H54 (cell line): ENCODE data around the gene RAB42.
"Not testable (repeated sequence)": the region's sequence is repeated elsewhere in the genome, so short reads cannot be mapped to it uniquely, and the experiment has no call there.

Experiments
- DNase-seq: peaks from one replicate; pipeline ENCODE4 v3.0.0; 2011; ENCODE audit warnings: low spot score, mixed read lengths; ENCODE audit not compliant: insufficient read length
- FAIRE-seq: peaks from 3 replicates; lab custom pipeline; 2011; peaks lifted over from hg19 to GRCh38; lab: Jason Lieb, UNC
- POLR2A ChIP-seq: IDR thresholded peaks from 2 replicates; pipeline ENCODE4 v1.6.1; 2011; ENCODE audit warnings: low read depth, mild to moderate bottlenecking, low read length

The RAB42 gene, protein sequence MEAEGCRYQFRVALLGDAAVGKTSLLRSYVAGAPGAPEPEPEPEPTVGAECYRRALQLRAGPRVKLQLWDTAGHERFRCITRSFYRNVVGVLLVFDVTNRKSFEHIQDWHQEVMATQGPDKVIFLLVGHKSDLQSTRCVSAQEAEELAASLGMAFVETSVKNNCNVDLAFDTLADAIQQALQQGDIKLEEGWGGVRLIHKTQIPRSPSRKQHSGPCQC

GRCh38 chr1:28591708-28592320 is at the start of gene RAB42:
TSS of gene RAB42 (plus strand) at chr1:28592265. CDS start at chr1:28592512, 247 bp downstream.
- DNase-seq (no peak), FAIRE-seq (no peak)
- TF ChIP-seq POLR2A: no peak

DNA sequence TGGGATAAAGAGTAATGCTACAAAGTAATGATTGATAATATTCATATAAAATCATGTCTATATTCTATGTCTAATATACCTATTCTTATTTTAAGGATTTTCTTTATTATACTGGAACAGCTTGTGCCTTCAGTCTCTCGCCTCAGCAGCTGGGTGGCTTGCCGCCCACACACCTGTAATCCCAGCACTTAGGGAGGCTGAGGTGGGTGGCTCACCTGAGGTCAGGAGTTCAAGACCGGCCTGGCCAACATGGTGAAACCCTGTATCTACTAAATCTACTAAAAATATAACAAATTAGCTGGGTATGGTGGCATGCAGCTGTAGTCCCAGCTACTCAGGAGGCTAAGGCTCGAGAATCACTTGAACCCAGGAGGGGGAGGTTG is 46.8 kb upstream of the RAB42 start:
- FAIRE-seq: no peak
- no peak for TF ChIP-seq POLR2A
- DNase-seq: no peak

- TF ChIP-seq POLR2A: no peak
- no peak for FAIRE-seq
- DNase-seq: no peak
These were observed 43.7 kb upstream of the RAB42 start for GRCh38 chr1:28548318-28548717.

DNA sequence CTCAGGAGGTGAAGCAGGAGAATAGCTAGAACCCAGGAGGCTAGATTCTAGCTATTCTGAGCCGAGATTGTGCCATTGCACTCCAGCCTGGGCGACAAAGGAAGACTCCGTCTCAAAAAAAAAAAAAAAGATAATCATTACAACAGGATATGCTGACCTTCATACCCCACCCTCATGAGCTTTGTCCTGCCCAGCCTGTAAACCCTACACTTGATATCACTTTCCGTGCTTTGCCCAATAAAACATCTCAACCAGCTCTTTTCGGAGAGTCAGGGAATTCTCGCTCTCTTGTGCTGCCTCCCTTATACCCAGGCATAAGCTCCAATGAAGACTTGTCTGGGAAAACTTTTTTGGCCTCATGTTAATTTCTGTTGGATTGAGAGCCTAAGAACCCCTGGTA is 40.7 kb upstream of the RAB42 start:
- FAIRE-seq (no peak), DNase-seq (no peak)
- no peak for TF ChIP-seq POLR2A

- FAIRE-seq (peak; percentile 23), DNase-seq (peak; percentile 78)
- TF ChIP-seq POLR2A: no peak; the same call in 1 of the 2 replicates
These were observed 39.1 kb upstream of the RAB42 start, which contains the start of gene TRNAU1AP for GRCh38 chr1:28552758-28553663. TSS of gene TRNAU1AP (plus strand) at chr1:28553085. CDS start at chr1:28553111, 26 bp downstream.

- FAIRE-seq (no peak), DNase-seq (no peak)
- no peak for TF ChIP-seq POLR2A
These were observed 31.2 kb upstream of the RAB42 start for GRCh38 chr1:28560886-28561285.

- DNase-seq (no peak), FAIRE-seq (no peak)
- no peak for TF ChIP-seq POLR2A
These were observed 27.8 kb upstream of the RAB42 start for GRCh38 chr1:28564310-28564709.

DNA sequence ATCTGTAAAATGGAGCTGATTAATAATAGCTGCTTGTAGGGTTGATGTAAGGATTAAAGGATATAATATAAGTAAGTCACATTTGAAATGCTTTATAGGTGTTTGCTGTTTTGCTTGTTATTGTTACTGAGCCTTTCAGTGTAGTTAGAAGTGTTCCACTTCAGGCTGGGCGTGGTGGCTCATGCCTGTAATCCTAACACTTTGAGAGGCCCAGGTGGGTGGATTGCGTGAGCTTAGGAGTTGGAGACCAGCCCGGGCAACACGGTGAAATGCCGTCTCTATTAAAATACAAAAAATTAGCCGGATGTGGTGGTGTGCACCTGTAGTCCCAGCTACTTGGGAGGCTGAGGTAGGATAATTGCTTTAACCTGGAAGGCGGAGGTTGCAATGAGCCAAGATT is 27.0 kb upstream of the RAB42 start:
- FAIRE-seq (no peak), DNase-seq (no peak)
- TF ChIP-seq POLR2A: no peak

GRCh38 chr1:28565726-28566125 is 26.3 kb upstream of the RAB42 start:
- DNase-seq (no peak), FAIRE-seq (no peak)
- no peak for TF ChIP-seq POLR2A

DNA sequence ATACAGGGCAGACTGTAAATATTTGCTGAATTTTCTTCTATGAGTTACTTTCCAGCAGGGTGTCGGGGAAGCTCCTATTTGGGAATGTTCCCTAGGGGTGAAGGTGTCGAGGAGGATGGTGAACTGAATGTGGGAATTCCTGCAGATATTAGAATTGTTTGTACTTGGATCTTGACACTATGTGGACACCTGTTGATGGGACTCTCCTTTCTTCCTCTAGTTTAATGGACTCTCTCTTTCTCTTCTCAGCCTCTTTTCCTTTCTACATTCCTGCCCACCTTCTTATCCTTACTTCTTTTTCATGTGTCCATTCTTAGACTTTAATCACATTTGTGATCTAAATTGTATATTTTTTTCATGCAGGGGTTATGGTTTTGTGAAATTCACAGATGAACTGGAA is 25.1 kb upstream of the RAB42 start:
- no peak for DNase-seq
- FAIRE-seq: no peak
- no peak for TF ChIP-seq POLR2A

- FAIRE-seq (no peak), DNase-seq (no peak)
- TF ChIP-seq POLR2A: no peak
These were observed 20.2 kb upstream of the RAB42 start for GRCh38 chr1:28571911-28572310.

DNA sequence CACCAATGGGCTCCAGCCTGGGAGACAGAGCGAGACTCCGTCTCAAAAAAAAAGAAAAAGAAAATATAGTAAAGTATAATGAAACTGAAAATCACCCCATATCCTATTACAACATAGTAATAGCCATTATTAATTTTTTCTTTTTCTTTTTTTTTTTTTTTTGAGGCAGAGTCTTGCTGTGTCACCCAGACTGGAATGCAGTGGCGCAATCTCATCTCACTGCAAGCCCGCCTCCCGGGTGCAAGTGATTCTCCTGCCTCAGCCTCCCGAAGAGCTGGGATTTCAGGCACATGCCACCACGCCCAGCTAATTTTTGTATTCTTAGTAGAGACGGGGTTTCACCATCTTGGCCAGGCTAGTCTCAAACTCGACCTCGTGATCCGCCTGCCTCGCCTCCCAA is 19.2 kb upstream of the RAB42 start:
- FAIRE-seq, DNase-seq: not testable (repeated sequence)

- FAIRE-seq (no peak), DNase-seq (no peak)
- no peak for TF ChIP-seq POLR2A
These were observed 18.5 kb upstream of the RAB42 start for GRCh38 chr1:28573564-28573963.

- no peak for DNase-seq
- TF ChIP-seq POLR2A: no peak; the same call in 1 of the 2 replicates
- no peak for FAIRE-seq
These were observed 14.9 kb upstream of the RAB42 start for GRCh38 chr1:28577052-28577678.
